Stimulated activated CD8-positive, alpha-beta memory T cell treated with anti-CD3 and anti-CD28 coated beads, Interleukin-7, amount 100 ng/mL, for 1 hour (primary cell): ENCODE measurements around the gene HSD11B1L.

Source experiments
- DNase-seq, 2 donors: peaks; one replicate each; pipeline ENCODE4 v3.0.0-alpha.2; 2020; ENCODE audit warnings: low read depth in 2 of 2

The HSD11B1L gene

GRCh38 chr19:5680437-5681368 lies at the start of gene HSD11B1L, which contains the start of gene MICOS13:
HSD11B1L (plus strand) TSS chr19:5681027; CDS start chr19:5684833, 3,806 bp downstream.
MICOS13 (minus strand) TSS chr19:5680516; CDS start chr19:5680486, 30 bp downstream.
- DNase-seq = peak; percentile 95 to 96

- no peak for DNase-seq
These were observed 49.1 kb upstream of the HSD11B1L start for GRCh38 chr19:5631567-5632240.

- DNase-seq = no peak
These were observed 48.6 kb upstream of the HSD11B1L start for GRCh38 chr19:5632241-5632612.

- DNase-seq = no peak
These were observed 48.2 kb upstream of the HSD11B1L start for GRCh38 chr19:5632657-5633056.

GRCh38 chr19:5635427-5635826 lies 45.4 kb upstream of the HSD11B1L start:
- DNase-seq = no peak

GRCh38 chr19:5637971-5638370 lies 42.9 kb upstream of the HSD11B1L start:
- DNase-seq = no peak

GRCh38 chr19:5641171-5641570 lies 39.7 kb upstream of the HSD11B1L start:
- DNase-seq = no peak

GRCh38 chr19:5642204-5642603 lies 38.6 kb upstream of the HSD11B1L start:
- no peak for DNase-seq

- DNase-seq = no peak
These were observed 37.8 kb upstream of the HSD11B1L start for GRCh38 chr19:5643060-5643459.

- DNase-seq = no peak
These were observed 36.8 kb upstream of the HSD11B1L start for GRCh38 chr19:5644037-5644436.

- no peak for DNase-seq
These were observed 35.4 kb upstream of the HSD11B1L start for GRCh38 chr19:5645409-5645808.

GRCh38 chr19:5646703-5647102 lies 34.1 kb upstream of the HSD11B1L start:
- DNase-seq = no peak

- no peak for DNase-seq
These were observed 32.4 kb upstream of the HSD11B1L start for GRCh38 chr19:5648464-5648863.

- DNase-seq = no peak
These were observed 29.5 kb upstream of the HSD11B1L start for GRCh38 chr19:5651361-5651760.

- no peak for DNase-seq
These were observed 28.6 kb upstream of the HSD11B1L start for GRCh38 chr19:5652261-5652660.

GRCh38 chr19:5654931-5655330 lies 25.9 kb upstream of the HSD11B1L start:
- no peak for DNase-seq

GRCh38 chr19:5655412-5655811 lies 25.4 kb upstream of the HSD11B1L start:
- DNase-seq = no peak

GRCh38 chr19:5661483-5661882 lies 19.3 kb upstream of the HSD11B1L start:
- DNase-seq = no peak

GRCh38 chr19:5663904-5664303 lies 16.9 kb upstream of the HSD11B1L start:
- no peak for DNase-seq

- no peak for DNase-seq
These were observed 16.3 kb upstream of the HSD11B1L start for GRCh38 chr19:5664515-5664914.

GRCh38 chr19:5665781-5666513 lies 14.9 kb upstream of the HSD11B1L start:
- no peak for DNase-seq

- no peak for DNase-seq
These were observed 13.8 kb upstream of the HSD11B1L start for GRCh38 chr19:5666921-5667610.
